A673 (cell line): ENCODE measurements around the gene GCFC2. TPM values are rescaled to one million over a fixed set of nuclear protein-coding genes. Genes with fewer than 3 reads are reported as not detected.

ENCODE experiments used
- BruUV-seq: library from RNA; stranded (reverse); fragments of 400-500 nt; replicated peaks from 2 replicates; lab custom pipeline; 2021; lab: Mats Ljungman, UMichigan
- CTCF ChIA-PET: fragments of 300-600 bp; sonication (Branson Sonifier 250); formaldehyde crosslinking; loops from one replicate; lab custom pipeline; 2022; ENCODE audit warnings: antibody characterized with exemption; lab: Charles Lee
- POLR2A ChIA-PET: fragments of 300-600 bp; sonication (Branson Sonifier 250); formaldehyde crosslinking; loops from one replicate; lab custom pipeline; 2022; ENCODE audit warnings: antibody characterized with exemption; ENCODE audit not compliant: low non-redundant PET; lab: Charles Lee
- DNase-seq: peaks from one replicate; pipeline ENCODE4 v3.0.0-alpha.2; 2015; ENCODE audit warnings: low spot score
- H3K27ac ChIP-seq: fragments of 200-600 bp; sonication (generic); 2 replicates; pipeline ENCODE4 v1.5.1; 2016; ENCODE audit warnings: mixed run types, low read depth, mild to moderate bottlenecking, mixed read lengths, antibody characterized with exemption, low read length; ENCODE audit not compliant: poor library complexity, severe bottlenecking
- H3K27me3 ChIP-seq: fragments of 200-600 bp; sonication (generic); replicated peaks from 2 replicates; pipeline ENCODE4 v1.6.1; 2017; ENCODE audit warnings: mixed run types, low read depth, mild to moderate bottlenecking, mixed read lengths, antibody characterized with exemption, low read length; ENCODE audit not compliant: insufficient read depth, poor library complexity
- H3K36me3 ChIP-seq: fragments of 200-600 bp; sonication (generic); 2 replicates; pipeline ENCODE4 v1.6.1; 2016; ENCODE audit warnings: mixed run types, mild to moderate bottlenecking, mixed read lengths, antibody characterized with exemption, low read length; ENCODE audit not compliant: insufficient read depth, poor library complexity, severe bottlenecking
- H3K4me1 ChIP-seq: fragments of 200-600 bp; sonication (generic); 2 replicates; pipeline ENCODE4 v1.6.1; 2017; ENCODE audit warnings: mixed run types, mild to moderate bottlenecking, mixed read lengths, antibody characterized with exemption, low read length; ENCODE audit not compliant: insufficient read depth, poor library complexity, severe bottlenecking
- H3K4me3 ChIP-seq: fragments of 200-600 bp; sonication (generic); 2 replicates; pipeline ENCODE4 v1.5.1; 2016; ENCODE audit warnings: low read depth, mixed run types, mild to moderate bottlenecking, mixed read lengths, low read length; ENCODE audit not compliant: poor library complexity, severe bottlenecking
- H3K9me3 ChIP-seq: fragments of 200-600 bp; sonication (generic); 2 replicates; pipeline ENCODE4 v1.6.1; 2016; ENCODE audit warnings: mixed run types, low read depth, mild to moderate bottlenecking, mixed read lengths, antibody characterized with exemption, low read length; ENCODE audit not compliant: poor library complexity, severe bottlenecking
- EZH2 ChIP-seq: fragments of 200-600 bp; sonication (generic); IDR thresholded peaks from 2 replicates; pipeline ENCODE4 v1.6.1; 2017; ENCODE audit warnings: borderline replicate concordance, low read depth, mild to moderate bottlenecking, mixed read lengths, antibody characterized with exemption, low read length; ENCODE audit not compliant: poor library complexity, severe bottlenecking
- intact Hi-C: fragments of 100-400 bp; cut with micrococcal nuclease; formaldehyde crosslinking; loops from one replicate; pipeline ENCODE4 v1.10.0; 2022; ENCODE audit not compliant: unreplicated experiment
- total RNA-seq: library from RNA; stranded (reverse); gene quantifications from 2 replicates; pipeline ENCODE4 v1.2.3, GENCODE V29; 2021
- TF ChIP-seq, protein P1 (sequence below): fragments of 300-800, 200-600 bp; sonication (generic); conservative IDR thresholded peaks from 2 replicates; pipeline ENCODE4 v1.5.1; 2017; ENCODE audit warnings: low read depth, mild to moderate bottlenecking, antibody characterized with exemption, low read length, moderate library complexity, mixed read lengths

GCFC2 gene
- total RNA-seq, 1 experiment from 2014 or later = 42.2 TPM

DNA sequence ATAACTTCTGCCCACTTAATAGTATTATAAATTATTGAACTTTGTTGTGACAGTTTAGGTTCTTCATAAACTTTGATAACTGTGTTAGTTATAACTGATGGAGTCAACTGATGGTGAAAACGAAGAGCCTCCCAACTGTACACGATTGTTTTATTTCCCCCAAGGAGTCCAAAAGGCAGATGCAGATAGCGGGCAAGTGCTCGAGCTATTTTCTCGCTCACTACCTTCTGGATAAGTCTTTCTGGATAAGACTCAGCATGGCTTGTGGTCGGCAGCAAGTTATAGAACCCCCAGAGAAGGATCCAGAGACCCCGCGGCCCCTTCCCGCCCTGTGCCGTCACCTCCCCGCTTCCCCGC lies 517 bp downstream of the GCFC2 start:
- intact Hi-C loops = no loop called here
- H3K4me3 ChIP-seq = peak overlapping the region; percentile 62
- TF ChIP-seq, protein P1, sequence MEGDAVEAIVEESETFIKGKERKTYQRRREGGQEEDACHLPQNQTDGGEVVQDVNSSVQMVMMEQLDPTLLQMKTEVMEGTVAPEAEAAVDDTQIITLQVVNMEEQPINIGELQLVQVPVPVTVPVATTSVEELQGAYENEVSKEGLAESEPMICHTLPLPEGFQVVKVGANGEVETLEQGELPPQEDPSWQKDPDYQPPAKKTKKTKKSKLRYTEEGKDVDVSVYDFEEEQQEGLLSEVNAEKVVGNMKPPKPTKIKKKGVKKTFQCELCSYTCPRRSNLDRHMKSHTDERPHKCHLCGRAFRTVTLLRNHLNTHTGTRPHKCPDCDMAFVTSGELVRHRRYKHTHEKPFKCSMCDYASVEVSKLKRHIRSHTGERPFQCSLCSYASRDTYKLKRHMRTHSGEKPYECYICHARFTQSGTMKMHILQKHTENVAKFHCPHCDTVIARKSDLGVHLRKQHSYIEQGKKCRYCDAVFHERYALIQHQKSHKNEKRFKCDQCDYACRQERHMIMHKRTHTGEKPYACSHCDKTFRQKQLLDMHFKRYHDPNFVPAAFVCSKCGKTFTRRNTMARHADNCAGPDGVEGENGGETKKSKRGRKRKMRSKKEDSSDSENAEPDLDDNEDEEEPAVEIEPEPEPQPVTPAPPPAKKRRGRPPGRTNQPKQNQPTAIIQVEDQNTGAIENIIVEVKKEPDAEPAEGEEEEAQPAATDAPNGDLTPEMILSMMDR = no peak
- no peak for TF ChIP-seq EZH2
- H3K27me3 ChIP-seq = no peaks in the 10 kb centered on the region
- ChIA-PET CTCF (no interaction called here), POLR2A (no interaction called here)
- peak overlapping the region; percentile 96 for H3K27ac ChIP-seq
- peaks cover 10% of the 10 kb centered on the region for H3K36me3 ChIP-seq
- H3K4me1 ChIP-seq = no peaks in the 10 kb centered on the region
- BruUV-seq = TSS peak; percentile 67
- H3K9me3 ChIP-seq = no peaks in the 10 kb centered on the region
- DNase-seq = no peak

DNA sequence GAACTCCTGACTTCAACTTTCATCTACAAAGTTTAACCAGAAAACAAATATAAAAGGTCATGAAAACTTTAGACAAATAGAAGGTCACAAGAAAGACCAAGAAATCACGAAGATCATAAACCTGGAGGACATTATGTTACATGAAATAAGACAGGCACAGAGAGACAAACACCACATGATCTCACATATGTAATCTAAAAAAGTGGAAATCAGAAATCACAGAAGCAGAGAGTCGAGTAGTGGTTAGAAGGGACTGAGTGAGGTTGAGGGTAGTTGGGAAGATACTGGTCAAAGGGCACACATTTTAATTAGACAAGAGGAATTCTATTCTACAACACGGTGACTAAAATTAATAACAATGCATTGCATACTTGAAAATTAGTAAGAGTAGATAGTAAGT lies 1.4 kb downstream of the GCFC2 start:
- CTCF ChIA-PET = no interaction called here
- H3K4me1 ChIP-seq = no peaks in the 10 kb centered on the region
- POLR2A ChIA-PET = no interaction called here
- no peaks in the 10 kb centered on the region for H3K27me3 ChIP-seq
- H3K36me3 ChIP-seq = peaks cover 17% of the 10 kb centered on the region
- intact Hi-C loops = no loop called here
- DNase-seq = no peak
- BruUV-seq = no TSS peak
- TF ChIP-seq, protein P1 = no peak
- no peak for TF ChIP-seq EZH2
- H3K27ac ChIP-seq = peak overlapping the region; percentile 7
- peak overlapping the region; percentile 62 for H3K4me3 ChIP-seq
- no peaks in the 10 kb centered on the region for H3K9me3 ChIP-seq

DNA sequence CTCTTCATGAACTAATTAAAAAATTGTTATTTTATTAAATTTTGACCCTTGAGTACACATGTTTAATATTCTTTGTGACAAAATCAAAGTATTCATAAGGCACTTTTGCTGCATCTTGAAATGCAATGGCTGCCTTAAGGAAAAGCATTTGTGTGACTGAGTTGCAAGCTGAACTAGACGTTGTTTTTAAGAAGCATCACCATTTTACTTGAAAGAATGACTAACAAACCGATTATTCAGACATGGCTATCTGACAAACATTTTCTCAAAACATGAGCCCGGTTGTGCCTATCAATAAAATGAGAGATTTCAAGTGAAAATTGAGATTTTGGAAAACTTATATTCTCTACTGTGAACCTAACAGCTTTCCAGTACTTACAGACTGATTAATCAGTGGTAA lies 2.8 kb downstream of the GCFC2 start:
- BruUV-seq = no TSS peak
- no peaks in the 10 kb centered on the region for H3K27me3 ChIP-seq
- intact Hi-C loops = no loop called here
- ChIA-PET POLR2A (no interaction called here), CTCF (no interaction called here)
- no peak for DNase-seq
- no peak for TF ChIP-seq EZH2
- TF ChIP-seq, protein P1 = no peak
- H3K4me1 ChIP-seq = no peaks in the 10 kb centered on the region
- no peaks in the 10 kb centered on the region for H3K9me3 ChIP-seq
- H3K36me3 ChIP-seq = peaks cover 30% of the 10 kb centered on the region
- no peak overlapping the region for H3K27ac ChIP-seq
- H3K4me3 ChIP-seq = no peak overlapping the region
